Keratinocyte (primary cell): ENCODE results near the gene PDE6A. TPM values are rescaled to one million over a fixed set of nuclear protein-coding genes. Genes with fewer than 3 reads are reported as not detected.
A peak's percentile ranks its signal among the peaks of the same experiment; 100 is the strongest.

Experiments used
- DNase-seq: peaks from one replicate; pipeline ENCODE4 v3.0.0-alpha.2; 2011; ENCODE audit warnings: low read depth, missing footprints, low spot score
- FAIRE-seq: peaks from 2 replicates; lab custom pipeline; 2011; peaks lifted over from hg19 to GRCh38; lab: Jason Lieb, UNC
- H2AFZ ChIP-seq: 2 replicates; pipeline ENCODE4 v1.6.0; 2012; ENCODE audit warnings: low read length, control low read depth, inconsistent platforms; ENCODE audit not compliant: control insufficient read depth
- H3K27ac ChIP-seq: 2 replicates; pipeline ENCODE4 v1.5.1; 2011; ENCODE audit warnings: low read length; ENCODE audit not compliant: control insufficient read depth, insufficient read depth
- H3K27me3 ChIP-seq: 3 replicates; pipeline ENCODE4 v1.6.0; 2011; ENCODE audit warnings: low read length; ENCODE audit not compliant: control insufficient read depth, insufficient read depth; ENCODE audit errors: extremely low read depth
- H3K36me3 ChIP-seq, 2 experiments: 2 replicates in 1 of 2; 3 replicates in 1 of 2; pipeline ENCODE4 v1.5.1; 2011; ENCODE audit warnings: low read length in 2 of 2, mild to moderate bottlenecking in 1 of 2; ENCODE audit not compliant: control insufficient read depth in 2 of 2, insufficient read depth in 2 of 2; ENCODE audit errors: extremely low read depth in 1 of 2
- H3K4me1 ChIP-seq: 3 replicates; pipeline ENCODE4 v1.5.1; 2011; ENCODE audit warnings: low read length; ENCODE audit not compliant: control insufficient read depth, insufficient read depth; ENCODE audit errors: extremely low read depth
- H3K4me2 ChIP-seq: 3 replicates; pipeline ENCODE4 v1.6.0; 2011; ENCODE audit warnings: low read depth, low read length; ENCODE audit not compliant: control insufficient read depth, insufficient read depth; ENCODE audit errors: extremely low read depth
- H3K4me3 ChIP-seq, 3 experiments: fragments of 200-600 bp in 1 of 3; sonication (generic) in 1 of 3; 2 replicates in 2 of 3; 3 replicates in 1 of 3; pipeline ENCODE4 v1.5.1; 2011 to 2016; ENCODE audit warnings: low read length in 3 of 3, mild to moderate bottlenecking in 3 of 3, control low read depth in 2 of 3, inconsistent platforms in 1 of 3, low read depth in 1 of 3, mixed read lengths in 1 of 3, mixed run types in 1 of 3, moderate library complexity in 1 of 3; ENCODE audit not compliant: control insufficient read depth in 2 of 3, insufficient read depth in 2 of 3; ENCODE audit errors: extremely low read depth in 1 of 3
- H3K79me2 ChIP-seq: 2 replicates; pipeline ENCODE4 v1.6.0; 2012; ENCODE audit warnings: low read length; ENCODE audit not compliant: control insufficient read depth, insufficient read depth
- H3K9ac ChIP-seq: 3 replicates; pipeline ENCODE4 v1.6.0; 2011; ENCODE audit warnings: low read length; ENCODE audit not compliant: control insufficient read depth, insufficient read depth; ENCODE audit errors: extremely low read depth
- H3K9me1 ChIP-seq: 3 replicates; pipeline ENCODE4 v1.6.0; 2011; ENCODE audit warnings: low read length; ENCODE audit not compliant: control insufficient read depth, insufficient read depth; ENCODE audit errors: extremely low read depth
- H3K9me3 ChIP-seq: 2 replicates; pipeline ENCODE4 v1.5.1; 2012; ENCODE audit warnings: low read depth, low read length; ENCODE audit not compliant: control insufficient read depth
- H4K20me1 ChIP-seq: 3 replicates; pipeline ENCODE4 v1.6.0; 2011; ENCODE audit warnings: low read length; ENCODE audit not compliant: control insufficient read depth, insufficient read depth; ENCODE audit errors: extremely low read depth
- EZH2 ChIP-seq: IDR thresholded peaks from one replicate; pipeline ENCODE4 v1.6.1; 2012; ENCODE audit warnings: inconsistent platforms, mild to moderate bottlenecking, low read length, moderate library complexity
- dilution Hi-C: fragments of 300-500 bp; cut with MboI; formaldehyde crosslinking; loops from one replicate; pipeline ENCODE4 v1.7.0; 2020; ENCODE audit warnings: low sequenced_read_pairs; ENCODE audit not compliant: extremely low pct_ligation_motif_present
- polyA plus RNA-seq, 5 experiments: library from polyadenylated mRNA; depleted of rRNA in 3 of 5; stranded (reverse) in 3 of 5; stranded (forward) in 1 of 5; unstranded in 1 of 5; fragments of >200 nt; gene quantifications; 1 replicate in 1 of 5; 2 replicates in 3 of 5; 3 replicates in 1 of 5; pipeline versions ENCODE4 v1.2.1 to v1.2.3, GENCODE V29; 2011 to 2012; ENCODE audit warnings: missing spikeins in 2 of 5, low read depth in 1 of 5, low replicate concordance in 1 of 5
- TF ChIP-seq, protein P1 (sequence below), 3 experiments: IDR thresholded peaks in 1 of 3; conservative IDR thresholded peaks in 1 of 3; optimal IDR thresholded peaks in 1 of 3; 2 replicates in 2 of 3; 3 replicates in 1 of 3; pipeline versions ENCODE3 to v1.5.1; 2011; ENCODE audit warnings: low read length in 3 of 3, mild to moderate bottlenecking in 3 of 3, moderate library complexity in 2 of 3, control low read depth in 1 of 3, inconsistent platforms in 1 of 3; ENCODE audit not compliant: insufficient read depth in 2 of 3; ENCODE audit errors: extremely low read depth in 1 of 3

Gene PDE6A
- polyA plus RNA-seq, 1 donor (not counting 4 experiments of a cell fraction or from before 2014, with no cell fraction given), result 0.03 TPM

DNA sequence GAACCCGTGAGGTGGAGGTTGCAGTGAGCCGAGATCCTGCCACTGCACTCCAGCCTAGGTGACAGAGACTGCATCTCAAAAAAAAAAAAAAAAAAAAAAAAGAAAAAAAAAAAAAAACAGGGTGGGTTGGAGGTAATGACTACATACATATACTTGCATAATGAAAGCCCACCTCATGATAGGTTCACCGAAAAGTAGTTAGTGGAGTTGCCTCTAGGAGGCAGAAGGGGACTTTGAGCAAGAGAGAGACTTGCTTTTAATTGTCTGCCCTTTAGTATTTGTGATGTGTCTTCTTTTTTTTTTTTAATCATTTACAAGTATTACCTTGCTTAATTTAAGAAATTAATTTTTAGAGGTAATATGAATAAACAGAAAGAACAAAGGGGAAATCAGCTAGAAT lies 114.6 kb downstream of the PDE6A start:
- TF ChIP-seq, protein P1, sequence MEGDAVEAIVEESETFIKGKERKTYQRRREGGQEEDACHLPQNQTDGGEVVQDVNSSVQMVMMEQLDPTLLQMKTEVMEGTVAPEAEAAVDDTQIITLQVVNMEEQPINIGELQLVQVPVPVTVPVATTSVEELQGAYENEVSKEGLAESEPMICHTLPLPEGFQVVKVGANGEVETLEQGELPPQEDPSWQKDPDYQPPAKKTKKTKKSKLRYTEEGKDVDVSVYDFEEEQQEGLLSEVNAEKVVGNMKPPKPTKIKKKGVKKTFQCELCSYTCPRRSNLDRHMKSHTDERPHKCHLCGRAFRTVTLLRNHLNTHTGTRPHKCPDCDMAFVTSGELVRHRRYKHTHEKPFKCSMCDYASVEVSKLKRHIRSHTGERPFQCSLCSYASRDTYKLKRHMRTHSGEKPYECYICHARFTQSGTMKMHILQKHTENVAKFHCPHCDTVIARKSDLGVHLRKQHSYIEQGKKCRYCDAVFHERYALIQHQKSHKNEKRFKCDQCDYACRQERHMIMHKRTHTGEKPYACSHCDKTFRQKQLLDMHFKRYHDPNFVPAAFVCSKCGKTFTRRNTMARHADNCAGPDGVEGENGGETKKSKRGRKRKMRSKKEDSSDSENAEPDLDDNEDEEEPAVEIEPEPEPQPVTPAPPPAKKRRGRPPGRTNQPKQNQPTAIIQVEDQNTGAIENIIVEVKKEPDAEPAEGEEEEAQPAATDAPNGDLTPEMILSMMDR (optimal IDR thresholded peaks at IDR 0.05 in 1 of 3, IDR thresholded peaks at IDR 0.05 in 1 of 3, conservative IDR thresholded peaks at IDR 0.05 in 1 of 3; ENCODE audit: extremely low read depth in 1 of 3, insufficient read depth in 2 of 3, low read length in 3 of 3), result no peak
- TF ChIP-seq EZH2, result no peak

DNA sequence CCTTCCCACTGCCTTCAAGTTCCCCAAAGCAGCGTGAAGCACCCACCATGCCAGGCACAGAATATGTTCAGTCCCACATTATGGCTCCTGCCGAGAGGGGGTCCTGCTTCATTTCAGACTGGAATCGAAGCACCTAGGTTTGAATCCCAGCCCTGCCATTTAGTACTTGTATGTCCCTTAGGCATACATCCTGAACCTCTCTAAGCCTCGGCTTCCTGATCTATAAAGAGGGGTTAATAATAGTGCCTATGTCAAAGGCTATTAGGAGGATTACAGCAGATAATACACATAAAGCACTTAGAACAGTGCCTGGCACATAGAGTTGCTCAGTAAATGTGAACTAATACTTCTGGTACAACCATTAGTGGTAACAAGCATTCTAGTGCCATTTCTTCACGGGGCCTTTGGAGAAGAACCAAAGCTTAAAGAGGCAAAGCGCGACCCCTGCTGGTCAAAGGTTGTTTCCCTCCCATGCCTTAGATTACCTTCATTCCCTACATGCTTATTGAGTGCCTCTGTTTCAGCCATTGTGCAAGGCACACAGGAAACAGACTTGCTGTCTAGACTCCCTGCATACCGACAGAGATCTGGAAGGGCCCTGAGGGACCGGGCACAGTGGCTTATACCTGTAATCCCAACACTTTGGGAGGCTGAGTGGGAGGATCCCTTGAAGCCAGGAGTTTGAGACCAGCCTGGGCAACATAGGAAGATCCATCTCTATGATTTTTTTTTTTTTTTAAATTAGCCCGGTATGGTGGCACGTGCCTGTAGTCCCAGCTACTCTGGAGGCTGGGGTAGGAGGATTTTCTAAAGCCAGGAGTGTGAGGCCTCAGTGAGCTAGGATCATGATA lies 116.2 kb downstream of the PDE6A start:
- Histone ChIP-seq H3K4me3 (no peak overlapping the region), H4K20me1 (no peaks in the 10 kb centered on the region), H3K4me2 (no peak overlapping the region), H3K36me3 (peaks cover 3 to 4% of the 10 kb centered on the region in 2 experiments), H3K9me3 (no peaks in the 10 kb centered on the region), H3K27ac (peak overlapping the region; percentile 59), H3K4me1 (peaks cover 9% of the 10 kb centered on the region), H3K27me3 (no peaks in the 10 kb centered on the region), H3K9ac (peak overlapping the region; percentile 25), H3K9me1 (no peaks in the 10 kb centered on the region), H3K79me2 (no peaks in the 10 kb centered on the region), H2AFZ (peak overlapping the region; percentile 20)
- TF ChIP-seq, protein P1 (optimal IDR thresholded peaks at IDR 0.05 in 1 of 3, IDR thresholded peaks at IDR 0.05 in 1 of 3, conservative IDR thresholded peaks at IDR 0.05 in 1 of 3; ENCODE audit: extremely low read depth in 1 of 3, insufficient read depth in 2 of 3, low read length in 3 of 3), result peak; percentile 85 to 93 (median 93)
- no peak for TF ChIP-seq EZH2
- DNase-seq (peak; percentile 58), FAIRE-seq (peak; percentile 99)
- dilution Hi-C loops, result no loop called here

More for the DNA sequence above, 114.6 kb downstream of the PDE6A start:
- no peak overlapping the region for H2AFZ ChIP-seq
- H3K27ac ChIP-seq, result no peak overlapping the region
- H3K27me3 ChIP-seq, result no peaks in the 10 kb centered on the region
- H3K9me1 ChIP-seq, result no peaks in the 10 kb centered on the region
- no peaks in the 10 kb centered on the region for H3K79me2 ChIP-seq
- H3K4me3 ChIP-seq, result no peak overlapping the region
- dilution Hi-C loops, result no loop called here
- peaks cover 3 to 6% of the 10 kb centered on the region in 2 experiments for H3K36me3 ChIP-seq
- DNase-seq (no peak), FAIRE-seq (no peak)
- no peaks in the 10 kb centered on the region for H3K9me3 ChIP-seq
- H3K9ac ChIP-seq, result no peak overlapping the region
- H3K4me2 ChIP-seq, result no peak overlapping the region
- H4K20me1 ChIP-seq, result no peaks in the 10 kb centered on the region
- peaks cover 9% of the 10 kb centered on the region for H3K4me1 ChIP-seq
